HG03139 (cell line): ENCODE results near the gene CYP4F22.
"Not testable (repeated sequence)": the region's sequence is repeated elsewhere in the genome, so short reads cannot be mapped to it uniquely, and the experiment has no call there.

ENCODE experiments used
- ATAC-seq: cut with Tn5 transposase; IDR thresholded peaks from one replicate; pipeline ENCODE4 v1.9.1; 2021; ENCODE audit not compliant: unreplicated experiment

CYP4F22 gene

GRCh38 chr19:15488489-15489226 lies 19.7 kb upstream of the CYP4F22 start:
- ATAC-seq, result no peak

- ATAC-seq, result no peak
Measured at GRCh38 chr19:15495151-15495550, 13.2 kb upstream of the CYP4F22 start.

GRCh38 chr19:15498156-15498858 lies 10.0 kb upstream of the CYP4F22 start:
- no peak for ATAC-seq

- ATAC-seq, result no peak
Measured at GRCh38 chr19:15498910-15499309, 9.4 kb upstream of the CYP4F22 start.

GRCh38 chr19:15501596-15501995 lies 6.7 kb upstream of the CYP4F22 start:
- no peak for ATAC-seq

GRCh38 chr19:15502264-15502663 lies 6.1 kb upstream of the CYP4F22 start:
- no peak for ATAC-seq

- no peak for ATAC-seq
Measured at GRCh38 chr19:15506074-15506571, 2.2 kb upstream of the CYP4F22 start.

- ATAC-seq, result no peak
Measured at GRCh38 chr19:15507068-15508034, 974 bp upstream of the CYP4F22 start.

- ATAC-seq, result no peak
Measured at GRCh38 chr19:15511671-15512424, 3.5 kb downstream of the CYP4F22 start.

- not testable (repeated sequence) for ATAC-seq
Measured at GRCh38 chr19:15515227-15515625, 6.9 kb downstream of the CYP4F22 start.

GRCh38 chr19:15516363-15516762 lies 8.0 kb downstream of the CYP4F22 start:
- ATAC-seq, result no peak

GRCh38 chr19:15517778-15518177 lies 9.5 kb downstream of the CYP4F22 start:
- no peak for ATAC-seq

- no peak for ATAC-seq
Measured at GRCh38 chr19:15519433-15519976, 11.2 kb downstream of the CYP4F22 start.

GRCh38 chr19:15524781-15525180 lies 16.5 kb downstream of the CYP4F22 start:
- ATAC-seq, result no peak

GRCh38 chr19:15525291-15525690 lies 17.0 kb downstream of the CYP4F22 start:
- no peak for ATAC-seq

GRCh38 chr19:15526408-15526807 lies 18.1 kb downstream of the CYP4F22 start:
- ATAC-seq, result no peak

- no peak for ATAC-seq
Measured at GRCh38 chr19:15527705-15528104, 19.4 kb downstream of the CYP4F22 start.

GRCh38 chr19:15529774-15530372 lies 21.5 kb downstream of the CYP4F22 start:
- ATAC-seq, result no peak

GRCh38 chr19:15532779-15533521 lies 24.6 kb downstream of the CYP4F22 start:
- no peak for ATAC-seq
